ENCODE results near the gene DRD5. TPM values are rescaled to one million over a fixed set of nuclear protein-coding genes. Genes with fewer than 3 reads are reported as not detected.

Gene DRD5
- total and polyA plus RNA-seq, 10 of the 15 experiments (the other 5 are each of a cell fraction or from before 2014, with no cell fraction given) = not detected

DNA sequence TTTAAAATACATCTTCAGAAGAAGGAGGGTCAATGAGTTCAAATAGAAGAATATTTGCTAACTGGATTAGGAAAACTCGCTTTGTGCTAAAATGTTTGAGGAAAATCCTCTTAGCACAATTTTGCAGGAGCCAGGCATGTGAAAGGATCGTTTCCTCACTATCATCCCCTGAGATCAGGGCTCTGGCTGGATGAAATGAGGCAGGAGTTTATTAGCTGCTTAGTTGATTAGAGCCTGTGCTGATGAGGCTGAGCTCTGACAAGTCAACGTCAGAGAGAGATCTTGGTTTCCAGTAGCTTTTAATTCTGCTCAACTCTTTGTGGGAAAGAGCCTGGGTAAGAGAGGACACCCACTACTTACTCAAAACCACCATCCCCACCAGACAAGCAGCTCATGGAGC, 8.0 kb upstream of the DRD5 start:
- no peaks in the 10 kb centered on the region; the same call in 2 of the 3 replicates for H3K9me3 ChIP-seq (replicated peaks; ENCODE audit: control insufficient read depth, insufficient read depth, low read length)
- H3K79me2 ChIP-seq (ENCODE audit: control insufficient read depth, insufficient read depth, low read length) = no peaks in the 10 kb centered on the region
- H3K36me3 ChIP-seq (ENCODE audit: control insufficient read depth in 2 of 2, insufficient read depth in 2 of 2, low read length in 1 of 2) = no peaks in the 10 kb centered on the region
- ATAC-seq = no peak
- CTCF ChIA-PET = interaction anchor here (1.6 kb wide), 1 partner anchor 241 kb away, joined by 9 read pairs; no protein-coding TSS in a partner anchor
- no peak for DNase-seq (ENCODE audit: low read depth, low spot score)
- WGBS (ENCODE audit: insufficient coverage, insufficient replicate concordance, low lambda C conversion rate, missing lambda C conversion rate) = 0% methylated on average over 3 of the region's 3 CpGs
- SMC1A ChIA-PET (ENCODE audit: uncharacterized antibody, unreplicated experiment) = interaction anchor here (1.2 to 2.4 kb wide), 4 partner anchors 227 to 243 kb away, joined by 3 to 8 read pairs (median 4); no protein-coding TSS in a partner anchor
- H3K27ac ChIP-seq (ENCODE audit: control insufficient read depth, insufficient read depth) = no peak overlapping the region
- POLR2A ChIA-PET = no interaction called here
- in situ Hi-C loops (cut with MboI) (no loop called here), intact Hi-C loops (cut with micrococcal nuclease; ENCODE audit: unreplicated experiment) (no loop called here)
- no peak overlapping the region for H3K4me2 ChIP-seq (ENCODE audit: control insufficient read depth, insufficient read depth)
- RAD21 ChIA-PET (ENCODE audit: unreplicated experiment) = interaction anchor here (0.7 to 6.7 kb wide), 3 partner anchors 53 to 241 kb away, joined by 3 to 36 read pairs (median 3); no protein-coding TSS in a partner anchor
- no peaks in the 10 kb centered on the region for H3K4me1 ChIP-seq (ENCODE audit: control insufficient read depth, insufficient read depth, low read length)
- H3K4me3 ChIP-seq = no peak overlapping the region
- FAIRE-seq = no peak
- TF ChIP-seq PAX5 (IDR thresholded peaks at IDR 0.05; ENCODE audit: borderline replicate concordance, low read depth, low read length) (no peak), ZBED1 (IDR thresholded peaks at IDR 0.05; ENCODE audit: borderline replicate concordance) (no peak), RCOR1 (conservative IDR thresholded peaks at IDR 0.05; ENCODE audit: low read depth, low read length) (no peak), CBX3 (IDR thresholded peaks at IDR 0.05; ENCODE audit: borderline replicate concordance, low read depth) (no peak), LARP7 (IDR thresholded peaks at IDR 0.05) (no peak), IKZF1 (conservative IDR thresholded peaks at IDR 0.05) (no peak), BRCA1 (IDR thresholded peaks at IDR 0.05; ENCODE audit: low read depth, low read length) (no peak), TCF3 (IDR thresholded peaks at IDR 0.05; ENCODE audit: borderline replicate concordance, insufficient read depth, low read depth, low read length) (no peak), SUPT20H (IDR thresholded peaks at IDR 0.05; ENCODE audit: borderline replicate concordance, control insufficient read depth, low read depth, low read length) (no peak), ZNF622 (IDR thresholded peaks at IDR 0.05) (no peak), POLR2A (IDR thresholded peaks at IDR 0.05; ENCODE audit: low read depth, low read length) (no peak), EP300 (IDR thresholded peaks at IDR 0.05; ENCODE audit: borderline replicate concordance in 1 of 2, control insufficient read depth in 1 of 2, low read depth in 2 of 2, low read length in 2 of 2) (no peak), RELA (IDR thresholded peaks at IDR 0.05; ENCODE audit: borderline replicate concordance, partially characterized antibody) (no peak), NRF1 (conservative IDR thresholded peaks at IDR 0.05; ENCODE audit: low read depth, low read length) (no peak), SMARCA5 (IDR thresholded peaks at IDR 0.05) (no peak), NBN (IDR thresholded peaks at IDR 0.05) (no peak), NFIC (IDR thresholded peaks at IDR 0.05; ENCODE audit: low read depth, low read length) (no peak)
- TF ChIP-seq, protein P1, sequence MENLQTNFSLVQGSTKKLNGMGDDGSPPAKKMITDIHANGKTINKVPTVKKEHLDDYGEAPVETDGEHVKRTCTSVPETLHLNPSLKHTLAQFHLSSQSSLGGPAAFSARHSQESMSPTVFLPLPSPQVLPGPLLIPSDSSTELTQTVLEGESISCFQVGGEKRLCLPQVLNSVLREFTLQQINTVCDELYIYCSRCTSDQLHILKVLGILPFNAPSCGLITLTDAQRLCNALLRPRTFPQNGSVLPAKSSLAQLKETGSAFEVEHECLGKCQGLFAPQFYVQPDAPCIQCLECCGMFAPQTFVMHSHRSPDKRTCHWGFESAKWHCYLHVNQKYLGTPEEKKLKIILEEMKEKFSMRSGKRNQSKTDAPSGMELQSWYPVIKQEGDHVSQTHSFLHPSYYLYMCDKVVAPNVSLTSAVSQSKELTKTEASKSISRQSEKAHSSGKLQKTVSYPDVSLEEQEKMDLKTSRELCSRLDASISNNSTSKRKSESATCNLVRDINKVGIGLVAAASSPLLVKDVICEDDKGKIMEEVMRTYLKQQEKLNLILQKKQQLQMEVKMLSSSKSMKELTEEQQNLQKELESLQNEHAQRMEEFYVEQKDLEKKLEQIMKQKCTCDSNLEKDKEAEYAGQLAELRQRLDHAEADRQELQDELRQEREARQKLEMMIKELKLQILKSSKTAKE (IDR thresholded peaks at IDR 0.05; ENCODE audit: low read depth, poor library complexity, severe bottlenecking) = no peak
- TF ChIP-seq, protein P2, sequence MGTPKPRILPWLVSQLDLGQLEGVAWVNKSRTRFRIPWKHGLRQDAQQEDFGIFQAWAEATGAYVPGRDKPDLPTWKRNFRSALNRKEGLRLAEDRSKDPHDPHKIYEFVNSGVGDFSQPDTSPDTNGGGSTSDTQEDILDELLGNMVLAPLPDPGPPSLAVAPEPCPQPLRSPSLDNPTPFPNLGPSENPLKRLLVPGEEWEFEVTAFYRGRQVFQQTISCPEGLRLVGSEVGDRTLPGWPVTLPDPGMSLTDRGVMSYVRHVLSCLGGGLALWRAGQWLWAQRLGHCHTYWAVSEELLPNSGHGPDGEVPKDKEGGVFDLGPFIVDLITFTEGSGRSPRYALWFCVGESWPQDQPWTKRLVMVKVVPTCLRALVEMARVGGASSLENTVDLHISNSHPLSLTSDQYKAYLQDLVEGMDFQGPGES (IDR thresholded peaks at IDR 0.05) = no peak
- H3K9ac ChIP-seq (ENCODE audit: control insufficient read depth, insufficient read depth, low read length) = no peak overlapping the region
- no peak overlapping the region for H2AFZ ChIP-seq (ENCODE audit: control insufficient read depth, low read depth, low read length)
- no peaks in the 10 kb centered on the region; a peak in 2 of 4 replicates for H3K27me3 ChIP-seq (replicated peaks in 1 of 2; ENCODE audit: control insufficient read depth in 2 of 2, insufficient read depth in 2 of 2, low read length in 1 of 2)
- H4K20me1 ChIP-seq (ENCODE audit: control insufficient read depth, insufficient read depth) = no peaks in the 10 kb centered on the region
- no TSS peak for BruUV-seq (replicated peaks)

Data from GM12878 (cell line).